Kidney (tissue), 14 donors: ENCODE data around the gene BRIP1. TPM values are rescaled to one million over a fixed set of nuclear protein-coding genes. Genes with fewer than 3 reads are reported as not detected.
"Not testable (repeated sequence)": the region's sequence is repeated elsewhere in the genome, so short reads cannot be mapped to it uniquely, and the experiment has no call there.

Source experiments
- DNase-seq, 5 donors: peaks; one replicate each; pipeline ENCODE4 v3.0.0-alpha.2; 2013 to 2020
- FAIRE-seq: peaks from 2 replicates; lab custom pipeline; 2012; peaks lifted over from hg19 to GRCh38; lab: Jason Lieb, UNC
- H3K27ac ChIP-seq, 2 donors: one replicate each; pipeline ENCODE4 v1.7.0; 2013; ENCODE audit warnings: low read depth in 2 of 2, low read length in 2 of 2, inconsistent platforms in 1 of 2
- H3K27me3 ChIP-seq: one replicate; pipeline ENCODE4 v1.7.1; 2013; ENCODE audit warnings: low read length, inconsistent platforms; ENCODE audit not compliant: control insufficient read depth, insufficient read depth
- H3K36me3 ChIP-seq, 3 donors: one replicate each; pipeline versions ENCODE4 v1.7.0 to v1.7.1; 2013; ENCODE audit warnings: low read length in 3 of 3, control low read depth in 1 of 3, inconsistent platforms in 1 of 3; ENCODE audit not compliant: insufficient read depth in 3 of 3, control insufficient read depth in 2 of 3
- H3K4me1 ChIP-seq, 3 donors: one replicate each; pipeline versions ENCODE4 v1.7.0 to v1.7.1; 2013; ENCODE audit warnings: low read length in 3 of 3, inconsistent platforms in 1 of 3, low read depth in 1 of 3; ENCODE audit not compliant: control insufficient read depth in 2 of 3, insufficient read depth in 2 of 3
- H3K4me3 ChIP-seq, 3 donors: one replicate each; pipeline versions ENCODE4 v1.7.0 to v1.8.1; 2013; ENCODE audit warnings: low read length in 3 of 3, control low read depth in 1 of 3, inconsistent platforms in 1 of 3
- H3K9ac ChIP-seq, 3 donors: one replicate each; pipeline versions ENCODE4 v1.7.0 to v1.7.1; 2013; ENCODE audit warnings: low read length in 3 of 3, control low read depth in 1 of 3, inconsistent platforms in 1 of 3
- H3K9me3 ChIP-seq, 3 donors: one replicate each; pipeline versions ENCODE4 v1.7.0 to v1.7.1; 2013; ENCODE audit warnings: low read length in 3 of 3, control low read depth in 1 of 3, inconsistent platforms in 1 of 3; ENCODE audit not compliant: control insufficient read depth in 2 of 3, insufficient read depth in 1 of 3
- CTCF ChIP-seq: IDR thresholded peaks from 3 replicates; pipeline ENCODE4 v1.5.1; 2012; ENCODE audit warnings: mild to moderate bottlenecking, moderate library complexity, borderline replicate concordance; ENCODE audit not compliant: insufficient read depth; ENCODE audit errors: extremely low read depth
- intact Hi-C: fragments of 100-400 bp; cut with DNase I; formaldehyde crosslinking; loops from one replicate; pipeline ENCODE4 v1.11.1; 2022
- polyA plus RNA-seq: library from polyadenylated mRNA; stranded (reverse); fragments of 350-450 nt; fragmentation: Illumina TruSeq; extraction: RNeasy Lipid Tissue Mini Kit (QIAGEN cat#74804); gene quantifications from one replicate; pipeline ENCODE4 v1.2.3, GENCODE V29; 2014; ENCODE audit warnings: low read depth, low replicate concordance; ENCODE audit not compliant: insufficient read depth
- total RNA-seq: library from RNA; stranded (reverse); fragmentation: NEBNext Ultra II Directional; extraction: Animal tissue kit (Norgen Biotek cat#: 25700); gene quantifications from one replicate; pipeline ENCODE4 v1.2.1, GENCODE V29; 2021
- donor health status: control.
- donor health status: control.
- donor health status: control.
- donor health status: control.
- donor health status: control.
- donor health status: DM: yes; HTN: yes; CAD: no.
- donor health status: Normal renal cell carcinoma (clear cell type).

BRIP1 gene
- total and polyA plus RNA-seq, 2 donors from 2014 or later, result 0.54 TPM; not detected in 1

DNA sequence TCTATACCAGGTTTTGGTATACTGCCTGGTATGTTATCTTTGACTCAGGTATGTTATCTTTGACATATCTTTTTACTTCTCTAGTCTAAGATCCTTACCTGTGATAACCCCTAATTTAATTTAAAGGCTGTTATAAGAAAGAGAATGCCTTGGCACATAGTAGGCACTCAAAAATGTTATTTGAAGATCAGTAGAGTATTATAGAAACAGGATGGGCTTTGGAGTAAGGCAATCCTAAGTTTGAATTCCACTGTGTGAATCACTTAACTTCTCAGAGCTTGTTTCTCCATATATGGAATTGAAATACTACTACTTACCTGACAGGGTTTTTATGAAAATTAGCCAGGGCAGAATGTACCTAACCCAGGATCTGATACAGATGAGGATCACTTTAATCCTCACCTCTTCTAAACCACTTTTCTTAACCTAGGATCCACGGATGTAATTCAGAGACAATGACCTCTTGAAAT is 1.2 kb downstream of the BRIP1 start:
- no peaks in the 10 kb centered on the region for H3K9me3 ChIP-seq
- peaks cover 0 to 4% (median 0%) of the 10 kb centered on the region in 3 donors for H3K4me1 ChIP-seq
- TF ChIP-seq CTCF, result no peak
- H3K9ac ChIP-seq, result peak overlapping the region in 1 of 3 donors; percentile 85
- intact Hi-C loops, result no loop called here
- FAIRE-seq, result no peak
- DNase-seq, result peak in 2 of 5 donors; percentile 7 to 14
- H3K27me3 ChIP-seq, result no peaks in the 10 kb centered on the region
- peak overlapping the region in 1 of 3 donors; percentile 84 for H3K4me3 ChIP-seq
- H3K36me3 ChIP-seq, result peaks cover 0 to under 1% (median 0%) of the 10 kb centered on the region in 3 donors
- H3K27ac ChIP-seq, result no peak overlapping the region

- H3K9ac ChIP-seq, H3K4me1 ChIP-seq, H3K4me3 ChIP-seq, FAIRE-seq, H3K27ac ChIP-seq, H3K9me3 ChIP-seq, H3K36me3 ChIP-seq, intact Hi-C loops, DNase-seq, H3K27me3 ChIP-seq: not testable (repeated sequence)
Observed at GRCh38 chr17:61860397-61860796, 2.9 kb downstream of the BRIP1 start.

GRCh38 chr17:61856035-61856434 is 7.3 kb downstream of the BRIP1 start:
- no peak for TF ChIP-seq CTCF
- Histone ChIP-seq H3K9me3 (no peaks in the 10 kb centered on the region), H3K9ac (no peak overlapping the region), H3K36me3 (no peaks in the 10 kb centered on the region), H3K4me3 (no peak overlapping the region), H3K27ac (no peak overlapping the region), H3K4me1 (no peaks in the 10 kb centered on the region), H3K27me3 (no peaks in the 10 kb centered on the region)
- FAIRE-seq (no peak), DNase-seq (no peak)
- intact Hi-C loops, result no loop called here

GRCh38 chr17:61852857-61853256 is 10.5 kb downstream of the BRIP1 start:
- H3K4me3 ChIP-seq, result no peak overlapping the region
- H3K36me3 ChIP-seq, result no peaks in the 10 kb centered on the region
- no peak overlapping the region for H3K27ac ChIP-seq
- H3K27me3 ChIP-seq, result no peaks in the 10 kb centered on the region
- H3K9me3 ChIP-seq, result no peaks in the 10 kb centered on the region
- H3K9ac ChIP-seq, result no peak overlapping the region
- H3K4me1 ChIP-seq, result no peaks in the 10 kb centered on the region
- intact Hi-C loops, result no loop called here
- DNase-seq (no peak), FAIRE-seq (no peak)
- TF ChIP-seq CTCF, result no peak
